DOHH2 (cell line): ENCODE results near the gene GTF2I.
A peak's percentile ranks its signal among the peaks of the same experiment; 100 is the strongest.
"Not testable (repeated sequence)": the region's sequence is repeated elsewhere in the genome, so short reads cannot be mapped to it uniquely, and the experiment has no call there.

Experiments
- H3F3A ChIP-seq: fragments of 200-600 bp; sonication (generic), shearing (Covaris generic); 2 replicates; pipeline ENCODE4 v1.6.0; 2016; ENCODE audit warnings: antibody characterized with exemption, mild to moderate bottlenecking; ENCODE audit not compliant: control insufficient read depth, insufficient read depth
- H3K27ac ChIP-seq: fragments of 200-600 bp; sonication (generic); 2 replicates; pipeline ENCODE4 v1.5.1; 2014; ENCODE audit warnings: low read depth, mild to moderate bottlenecking, low read length, moderate library complexity
- H3K27me3 ChIP-seq: fragments of 200-600 bp; sonication (generic); 2 replicates; pipeline ENCODE4 v1.6.1; 2014; ENCODE audit warnings: mild to moderate bottlenecking, low read length, mixed read lengths; ENCODE audit not compliant: control insufficient read depth
- H3K36me3 ChIP-seq: fragments of 200-600 bp; sonication (generic); 2 replicates; pipeline ENCODE4 v1.6.1; 2014; ENCODE audit warnings: mild to moderate bottlenecking, low read length, moderate library complexity, mixed read lengths; ENCODE audit not compliant: control insufficient read depth
- H3K4me1 ChIP-seq: fragments of 200-600 bp; sonication (generic); 2 replicates; pipeline ENCODE4 v1.6.1; 2014; ENCODE audit warnings: mild to moderate bottlenecking, low read length, mixed read lengths; ENCODE audit not compliant: control insufficient read depth
- H3K4me2 ChIP-seq: fragments of 200-600 bp; sonication (generic); 2 replicates; pipeline ENCODE4 v1.6.0; 2014; ENCODE audit warnings: mild to moderate bottlenecking, low read length, moderate library complexity
- H3K4me3 ChIP-seq: fragments of 200-600 bp; sonication (generic); 2 replicates; pipeline ENCODE4 v1.5.1; 2014; ENCODE audit warnings: mild to moderate bottlenecking, low read length, mixed read lengths
- H3K79me2 ChIP-seq: fragments of 200-600 bp; sonication (generic); 2 replicates; pipeline ENCODE4 v1.6.1; 2014; ENCODE audit warnings: mild to moderate bottlenecking, low read length, mixed read lengths; ENCODE audit not compliant: control insufficient read depth
- H3K9me2 ChIP-seq: fragments of 200-600 bp; sonication (generic); replicated peaks from 2 replicates; pipeline ENCODE4 v1.6.1; 2014; ENCODE audit warnings: mild to moderate bottlenecking, low read length, mixed read lengths; ENCODE audit not compliant: control insufficient read depth
- H3K9me3 ChIP-seq: fragments of 200-600 bp; sonication (generic); 2 replicates; pipeline ENCODE4 v1.6.1; 2014; ENCODE audit warnings: antibody characterized with exemption, low read length, mixed read lengths; ENCODE audit not compliant: control insufficient read depth, insufficient read depth
- H4K20me1 ChIP-seq: fragments of 200-600 bp; sonication (generic); 2 replicates; pipeline ENCODE4 v1.6.0; 2014; ENCODE audit warnings: low read depth, mild to moderate bottlenecking, antibody characterized with exemption, low read length, moderate library complexity; ENCODE audit not compliant: control insufficient read depth, insufficient read depth

The GTF2I gene

DNA sequence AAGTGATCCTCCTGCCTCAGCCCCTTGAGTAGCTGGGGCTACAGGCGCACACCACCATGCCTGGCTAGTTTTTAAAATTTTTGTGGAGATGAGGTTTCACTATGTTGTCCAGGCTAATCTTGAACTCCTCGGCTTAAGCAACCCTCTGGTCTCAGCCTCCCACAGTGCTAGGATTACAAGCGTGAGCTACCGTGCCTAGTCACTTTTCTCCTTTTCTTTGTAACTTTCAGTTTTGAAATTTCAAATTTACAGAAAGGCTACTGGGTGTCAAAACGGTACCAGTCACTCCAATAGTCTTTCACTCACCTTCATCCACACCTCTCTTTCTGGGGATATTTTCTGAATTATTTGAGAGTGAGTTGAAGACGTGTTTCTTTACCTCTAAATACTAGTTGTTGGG, 117.6 kb downstream of the GTF2I start:
- H3K27me3 ChIP-seq, H3K4me1 ChIP-seq, H3K4me2 ChIP-seq, H4K20me1 ChIP-seq, H3K9me2 ChIP-seq, H3K36me3 ChIP-seq, H3K79me2 ChIP-seq, H3K4me3 ChIP-seq, H3K27ac ChIP-seq, H3F3A ChIP-seq, H3K9me3 ChIP-seq: not testable (repeated sequence)

- H3K4me1 ChIP-seq, H3K4me2 ChIP-seq, H4K20me1 ChIP-seq, H3K27me3 ChIP-seq, H3F3A ChIP-seq, H3K4me3 ChIP-seq, H3K9me3 ChIP-seq, H3K27ac ChIP-seq, H3K9me2 ChIP-seq, H3K79me2 ChIP-seq, H3K36me3 ChIP-seq: not testable (repeated sequence)
These were observed 121.5 kb downstream of the GTF2I start for GRCh38 chr7:74779053-74779452.

DNA sequence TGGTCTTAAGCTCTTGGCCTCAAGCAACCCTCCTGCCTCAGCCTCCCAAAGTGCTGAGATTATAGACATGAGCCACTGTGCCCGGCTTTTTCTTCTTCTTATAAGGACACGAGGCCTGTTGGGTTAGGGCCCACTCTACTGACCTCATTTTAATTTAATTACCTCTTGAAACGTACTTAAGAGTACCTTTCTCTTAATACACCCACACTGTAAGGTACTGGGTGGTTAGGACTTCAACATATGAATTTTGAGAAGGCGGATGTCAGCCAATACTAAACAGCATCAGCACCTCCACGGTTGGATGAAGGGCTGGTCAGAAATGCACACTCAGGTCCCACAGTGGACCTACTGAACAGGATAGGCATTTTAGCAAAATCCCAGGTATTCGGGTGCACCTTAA, 124.2 kb downstream of the GTF2I start:
- H3K4me1 ChIP-seq, H3K4me2 ChIP-seq, H3K27me3 ChIP-seq, H3K9me3 ChIP-seq, H3K27ac ChIP-seq, H3K79me2 ChIP-seq, H3F3A ChIP-seq, H3K36me3 ChIP-seq, H3K4me3 ChIP-seq, H3K9me2 ChIP-seq, H4K20me1 ChIP-seq: not testable (repeated sequence)

DNA sequence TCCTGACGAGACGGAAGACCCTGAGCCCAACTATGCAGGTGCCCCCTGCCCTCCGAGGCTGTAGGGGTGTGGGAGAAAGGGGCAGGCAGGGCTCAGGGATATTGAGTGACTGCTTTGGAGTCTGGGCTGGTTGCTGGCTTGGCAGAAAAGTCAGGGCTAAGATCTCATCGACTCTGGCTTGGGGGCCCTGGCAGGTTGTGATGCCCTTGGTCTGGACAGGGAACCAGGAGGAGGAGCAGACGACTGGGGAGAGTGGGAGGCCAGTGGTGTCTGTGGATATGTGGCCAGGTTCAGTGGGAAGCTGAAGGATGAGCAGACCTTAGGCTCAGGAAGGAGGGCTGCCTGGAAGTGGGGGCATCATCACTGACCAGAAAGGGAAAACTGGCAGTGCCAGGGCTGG, 126.1 kb downstream of the GTF2I start:
- H3K79me2 ChIP-seq, H4K20me1 ChIP-seq, H3K27ac ChIP-seq, H3K4me1 ChIP-seq, H3K36me3 ChIP-seq, H3K27me3 ChIP-seq, H3F3A ChIP-seq, H3K4me3 ChIP-seq, H3K9me3 ChIP-seq, H3K4me2 ChIP-seq, H3K9me2 ChIP-seq: not testable (repeated sequence)

GRCh38 chr7:74788369-74789150, 131.0 kb downstream of the GTF2I start:
- not testable (repeated sequence) for H4K20me1 ChIP-seq, H3F3A ChIP-seq, H3K79me2 ChIP-seq, H3K27ac ChIP-seq, H3K36me3 ChIP-seq, H3K9me2 ChIP-seq, H3K4me3 ChIP-seq, H3K9me3 ChIP-seq, H3K4me1 ChIP-seq, H3K27me3 ChIP-seq
- H3K4me2 ChIP-seq: peak overlapping the region; percentile 40; the same call in 1 of the 2 replicates

- not testable (repeated sequence) for H4K20me1 ChIP-seq, H3K9me2 ChIP-seq, H3F3A ChIP-seq, H3K27me3 ChIP-seq, H3K4me1 ChIP-seq, H3K36me3 ChIP-seq, H3K4me3 ChIP-seq, H3K27ac ChIP-seq, H3K4me2 ChIP-seq, H3K9me3 ChIP-seq, H3K79me2 ChIP-seq
These were observed 131.8 kb downstream of the GTF2I start for GRCh38 chr7:74789200-74789736.

DNA sequence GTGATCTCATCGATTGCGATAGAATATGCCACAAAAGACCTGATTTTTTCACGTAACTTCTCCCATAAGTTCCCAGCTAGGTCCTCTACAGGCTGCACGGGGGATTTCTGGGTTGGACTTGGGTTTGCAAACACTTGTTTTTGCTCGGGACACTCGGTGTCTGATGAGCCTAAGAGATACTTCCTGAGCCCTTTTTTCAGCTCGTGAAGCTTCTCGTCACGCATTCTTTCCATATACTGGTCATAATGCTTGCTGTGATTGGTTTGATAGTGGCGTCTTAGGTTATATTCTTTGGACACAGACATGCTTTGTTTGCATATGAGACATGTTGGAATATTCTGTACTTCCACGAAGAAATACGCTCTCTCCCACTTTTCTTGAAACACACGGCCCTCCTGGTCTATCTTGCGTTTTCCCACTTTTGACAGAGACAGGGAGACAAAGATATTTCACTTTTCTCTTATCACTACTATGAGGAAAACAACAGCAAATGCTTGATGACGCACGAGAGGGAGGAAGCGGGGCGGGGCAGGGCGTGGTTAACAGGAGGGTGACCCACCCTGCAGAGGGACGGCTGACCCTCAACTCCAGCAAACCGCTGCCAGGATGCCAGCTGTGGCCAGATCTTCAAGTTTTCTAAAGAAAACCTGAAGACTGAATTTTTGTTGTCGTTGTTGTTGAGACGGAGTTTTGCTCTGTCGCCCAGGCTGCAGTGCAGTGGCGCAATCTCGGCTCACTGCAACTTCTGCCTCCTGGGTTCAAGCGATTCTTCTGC, 140.5 kb downstream of the GTF2I start:
- not testable (repeated sequence) for H4K20me1 ChIP-seq, H3K4me2 ChIP-seq, H3K36me3 ChIP-seq, H3K9me2 ChIP-seq, H3F3A ChIP-seq, H3K27me3 ChIP-seq, H3K4me1 ChIP-seq, H3K79me2 ChIP-seq, H3K9me3 ChIP-seq, H3K4me3 ChIP-seq, H3K27ac ChIP-seq

DNA sequence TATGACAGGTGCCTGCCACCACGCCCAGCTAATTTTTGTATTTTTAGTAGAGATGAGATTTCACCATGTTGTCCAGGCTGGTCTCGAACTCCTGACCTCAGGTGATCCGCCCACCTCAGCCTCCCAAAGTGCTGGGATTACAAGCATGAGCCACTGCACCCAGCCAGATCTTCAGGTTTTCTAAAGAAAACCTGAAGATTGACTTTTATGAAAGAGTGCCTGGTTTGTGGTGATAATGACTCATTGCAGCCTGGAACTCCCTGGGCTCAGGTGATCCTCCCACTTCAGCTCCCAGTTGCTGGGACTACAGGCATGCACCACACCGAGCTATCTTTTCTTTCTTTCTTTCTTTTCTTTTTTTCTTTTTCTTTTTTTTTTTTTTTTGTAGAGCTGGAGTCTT, 141.1 kb downstream of the GTF2I start:
- not testable (repeated sequence) for H3K9me2 ChIP-seq, H3K27ac ChIP-seq, H3K4me3 ChIP-seq, H3K36me3 ChIP-seq, H3F3A ChIP-seq, H3K79me2 ChIP-seq, H3K4me1 ChIP-seq, H3K27me3 ChIP-seq, H3K4me2 ChIP-seq, H4K20me1 ChIP-seq, H3K9me3 ChIP-seq
